Prostate gland (tissue), 2 donors: ENCODE measurements around the gene RPSA. TPM values are rescaled to one million over a fixed set of nuclear protein-coding genes. Genes with fewer than 3 reads are reported as not detected.
A peak's percentile ranks its signal among the peaks of the same experiment; 100 is the strongest.

Experiments used
- DNase-seq: peaks from one replicate; pipeline ENCODE4 v3.0.0-alpha.2; 2019; ENCODE audit warnings: low spot score
- H3K27ac ChIP-seq, 2 donors: fragments of 200-600 bp; sonication (generic); 2 replicates each; pipeline ENCODE4 v1.5.1; 2017 to 2019
- H3K27me3 ChIP-seq: fragments of 200-600 bp; sonication (generic); replicated peaks from 2 replicates; pipeline ENCODE4 v1.5.1; 2019; ENCODE audit not compliant: insufficient read depth
- H3K36me3 ChIP-seq, 2 donors: fragments of 200-600 bp; sonication (generic); 1 replicate in 1 of 2; 2 replicates in 1 of 2; pipeline versions ENCODE4 v1.5.1 to v1.8.1; 2017 to 2019
- H3K4me1 ChIP-seq: fragments of 200-600 bp; sonication (generic); replicated peaks from 2 replicates; pipeline ENCODE4 v1.5.1; 2019
- H3K4me3 ChIP-seq, 2 donors: fragments of 200-600 bp; sonication (generic); 2 replicates each; pipeline ENCODE4 v1.5.1; 2017 to 2019
- H3K9me3 ChIP-seq: fragments of 200-600 bp; sonication (generic); 2 replicates; pipeline ENCODE4 v1.5.1; 2017
- POLR2A ChIP-seq: fragments of 450-650 bp; IDR thresholded peaks from one replicate; pipeline ENCODE4 v1.6.1; 2016; ENCODE audit warnings: antibody characterized with exemption, mild to moderate bottlenecking
- POLR2AphosphoS5 ChIP-seq: sonication (generic); formaldehyde crosslinking; IDR thresholded peaks from one replicate; pipeline ENCODE4 v1.6.1; 2017; ENCODE audit warnings: antibody characterized with exemption
- WGBS: methylation state at CpG from one replicate; pipeline ENCODE4 v1.1.5; 2018; 5-methylcytosine and 5-hydroxymethylcytosine counted together
- intact Hi-C: fragments of 100-400 bp; cut with DNase I; formaldehyde crosslinking; loops from one replicate; pipeline ENCODE4 v1.14.2; 2022
- total RNA-seq, 2 donors: library from RNA; depleted of rRNA; stranded (reverse); fragments of >200 nt; gene quantifications; one replicate each; pipeline ENCODE4 v1.1.0, GENCODE V29; 2016
- TF ChIP-seq, protein P1 (sequence below), 4 experiments: fragments of 200-600 bp in 2 of 4; fragments of 450-650 bp in 2 of 4; sonication (generic) in 2 of 4; IDR thresholded peaks; 1 replicate in 3 of 4; 2 replicates in 1 of 4; pipeline ENCODE4 v1.5.1; 2016 to 2019; ENCODE audit warnings: antibody characterized with exemption in 4 of 4, mild to moderate bottlenecking in 2 of 4, moderate library complexity in 2 of 4

RPSA gene
- total RNA-seq, 2 donors from 2014 or later: 732 to 1,080 TPM

DNA sequence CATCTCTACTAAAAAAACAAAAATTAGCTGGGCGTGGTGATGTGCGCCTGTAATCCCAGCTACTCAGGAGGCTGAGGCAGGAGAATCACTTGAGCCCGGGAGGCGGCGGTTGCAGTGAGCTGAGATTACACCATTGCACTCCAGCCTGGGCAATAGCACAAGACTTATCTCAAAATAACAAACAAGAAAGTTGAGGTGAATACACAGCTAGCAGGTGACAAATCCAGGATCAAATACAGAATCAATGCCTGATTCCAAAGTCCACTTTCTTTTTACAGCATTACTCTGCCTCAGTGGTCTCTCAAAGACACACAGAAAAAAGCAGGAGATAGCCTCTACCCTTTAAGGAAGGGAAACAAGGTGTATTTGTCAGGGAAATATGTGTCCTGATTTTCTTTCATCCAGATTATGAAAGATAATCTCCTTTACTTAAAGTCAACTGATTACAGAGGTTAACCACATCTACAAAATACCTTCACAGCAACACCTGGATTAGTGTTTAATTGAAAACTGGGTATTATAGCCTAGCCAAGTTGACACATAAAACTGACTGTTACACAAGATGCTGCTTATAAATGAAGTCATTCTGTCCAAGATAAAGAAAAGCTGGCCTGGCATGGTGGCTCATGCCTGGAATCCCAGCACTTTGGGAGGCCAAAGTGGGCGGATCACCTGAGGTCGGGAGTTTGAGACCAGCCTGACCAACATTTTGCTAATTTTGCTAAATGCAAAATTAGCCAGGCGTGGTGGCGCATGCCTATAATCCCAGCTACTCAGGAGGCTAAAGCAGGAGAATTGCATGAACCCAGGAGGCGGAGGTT is 27.4 kb upstream of the RPSA start:
- intact Hi-C loops: no loop called here
- H3K27ac ChIP-seq: no peak overlapping the region

DNA sequence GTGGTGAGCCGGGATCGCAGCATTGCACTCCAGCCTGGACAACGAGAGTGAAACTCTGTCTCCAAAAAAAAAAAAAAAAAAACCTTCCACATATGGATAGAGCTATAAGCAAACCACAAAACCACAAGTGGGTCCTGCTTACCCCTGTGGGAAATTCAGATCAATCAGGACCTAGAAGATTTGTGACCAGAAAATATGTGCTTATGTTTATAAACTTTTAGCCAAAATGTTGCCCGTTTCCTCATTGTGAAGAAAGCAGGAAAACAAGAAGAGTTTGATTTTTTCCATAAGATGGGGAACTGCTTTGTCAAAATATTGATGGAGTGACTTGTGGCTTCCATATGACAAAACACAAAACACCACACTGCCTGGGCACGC is 26.8 kb upstream of the RPSA start:
- intact Hi-C loops: loop anchor here (10.0 kb wide), 3 partner anchors 195 to 1075 kb away; partner anchors contain the start of gene RPL14

More for the DNA sequence above, 27.4 kb upstream of the RPSA start:
- Histone ChIP-seq H3K36me3 (no peaks in the 10 kb centered on the region), H3K4me1 (no peaks in the 10 kb centered on the region), H3K4me3 (no peak overlapping the region), H3K27me3 (no peaks in the 10 kb centered on the region), H3K9me3 (no peaks in the 10 kb centered on the region)
- DNase-seq: no peak
- 95% methylated on average over 10 of the region's 10 CpGs for WGBS
- TF ChIP-seq, protein P1, sequence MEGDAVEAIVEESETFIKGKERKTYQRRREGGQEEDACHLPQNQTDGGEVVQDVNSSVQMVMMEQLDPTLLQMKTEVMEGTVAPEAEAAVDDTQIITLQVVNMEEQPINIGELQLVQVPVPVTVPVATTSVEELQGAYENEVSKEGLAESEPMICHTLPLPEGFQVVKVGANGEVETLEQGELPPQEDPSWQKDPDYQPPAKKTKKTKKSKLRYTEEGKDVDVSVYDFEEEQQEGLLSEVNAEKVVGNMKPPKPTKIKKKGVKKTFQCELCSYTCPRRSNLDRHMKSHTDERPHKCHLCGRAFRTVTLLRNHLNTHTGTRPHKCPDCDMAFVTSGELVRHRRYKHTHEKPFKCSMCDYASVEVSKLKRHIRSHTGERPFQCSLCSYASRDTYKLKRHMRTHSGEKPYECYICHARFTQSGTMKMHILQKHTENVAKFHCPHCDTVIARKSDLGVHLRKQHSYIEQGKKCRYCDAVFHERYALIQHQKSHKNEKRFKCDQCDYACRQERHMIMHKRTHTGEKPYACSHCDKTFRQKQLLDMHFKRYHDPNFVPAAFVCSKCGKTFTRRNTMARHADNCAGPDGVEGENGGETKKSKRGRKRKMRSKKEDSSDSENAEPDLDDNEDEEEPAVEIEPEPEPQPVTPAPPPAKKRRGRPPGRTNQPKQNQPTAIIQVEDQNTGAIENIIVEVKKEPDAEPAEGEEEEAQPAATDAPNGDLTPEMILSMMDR (IDR thresholded peaks at IDR 0.05): no peak
- TF ChIP-seq POLR2A: no peak

DNA sequence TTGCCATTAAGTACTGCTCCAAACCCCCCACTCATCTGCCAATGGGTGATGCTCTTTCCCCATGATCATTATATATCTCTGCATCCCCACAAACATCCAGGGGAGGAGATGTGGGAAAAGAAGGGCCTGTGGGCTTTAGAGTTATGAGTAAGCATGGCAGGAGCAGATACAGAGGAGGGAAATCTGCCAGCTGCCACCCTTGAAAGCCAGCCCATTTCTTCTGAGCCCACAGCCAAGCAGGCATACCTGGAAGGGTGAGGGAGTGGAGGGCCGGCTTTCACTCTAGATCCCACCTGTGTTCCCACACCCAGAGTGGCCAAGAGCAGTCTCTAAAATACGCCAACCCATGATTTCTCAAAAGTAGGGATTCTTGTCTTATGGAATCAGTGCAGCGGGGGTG is 25.1 kb upstream of the RPSA start:
- H3K36me3 ChIP-seq: no peaks in the 10 kb centered on the region
- no peaks in the 10 kb centered on the region for H3K9me3 ChIP-seq
- WGBS: 84% methylated on average over 3 of the region's 3 CpGs
- H3K4me3 ChIP-seq: no peak overlapping the region
- H3K27ac ChIP-seq: no peak overlapping the region
- TF ChIP-seq POLR2AphosphoS5 (no peak), POLR2A (no peak)
- TF ChIP-seq, protein P1 (IDR thresholded peaks at IDR 0.05): no peak
- no peak for DNase-seq
- H3K4me1 ChIP-seq: no peaks in the 10 kb centered on the region
- intact Hi-C loops: loop anchor here (10.0 kb wide), 3 partner anchors 197 to 1073 kb away; partner anchors contain the start of gene RPL14
- H3K27me3 ChIP-seq: no peaks in the 10 kb centered on the region

More for the DNA sequence above, 26.8 kb upstream of the RPSA start:
- Histone ChIP-seq H3K36me3 (no peaks in the 10 kb centered on the region), H3K27ac (no peak overlapping the region), H3K9me3 (no peaks in the 10 kb centered on the region), H3K4me3 (no peak overlapping the region), H3K4me1 (no peaks in the 10 kb centered on the region), H3K27me3 (no peaks in the 10 kb centered on the region)
- TF ChIP-seq, protein P1 (IDR thresholded peaks at IDR 0.05): no peak
- no peak for TF ChIP-seq POLR2AphosphoS5
- TF ChIP-seq POLR2A: no peak
- 93% methylated on average over 5 of the region's 5 CpGs for WGBS
- no peak for DNase-seq

DNA sequence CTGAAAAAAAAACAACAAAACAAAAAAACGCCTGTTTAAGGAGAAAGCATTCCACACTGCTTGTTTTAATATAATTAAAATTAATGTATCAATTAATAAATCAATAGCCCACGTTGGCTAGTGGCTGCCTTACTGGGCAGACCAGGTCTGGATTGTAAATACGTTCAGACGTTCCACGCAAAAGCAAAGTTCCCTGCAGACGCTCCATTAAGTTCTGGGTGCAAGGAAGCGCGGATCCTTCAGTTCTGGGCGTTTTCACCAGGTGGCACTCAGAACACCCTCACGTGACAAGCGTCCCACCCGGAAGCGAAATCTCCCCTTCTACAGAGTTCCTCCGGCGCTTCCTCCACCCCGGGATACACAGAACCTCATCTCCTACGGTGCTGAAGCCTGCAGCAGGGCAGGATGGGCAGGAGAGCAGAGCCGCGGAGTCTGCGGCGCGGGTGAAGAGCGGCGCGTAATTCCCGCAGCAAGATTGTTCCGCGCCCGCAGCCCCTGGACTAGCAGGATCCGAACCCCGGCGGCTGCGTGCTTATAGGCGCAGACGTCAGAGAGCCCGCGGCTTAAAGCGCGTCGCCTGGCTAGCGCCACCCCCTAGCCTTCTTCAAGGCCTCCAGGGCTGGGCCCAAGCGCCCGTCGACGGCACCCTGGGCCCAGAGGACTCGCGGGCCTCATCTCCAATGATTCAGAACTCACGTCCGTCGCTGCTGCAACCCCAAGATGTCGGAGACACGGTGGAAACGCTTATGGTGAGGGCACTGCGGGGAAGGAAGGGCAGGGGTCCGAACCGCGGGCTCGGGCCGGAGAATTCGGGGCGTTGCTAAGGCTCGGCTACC is 23.3 kb upstream of the RPSA start, which contains the start of gene SLC25A38:
TSS of gene SLC25A38 (plus strand) at position 326 of the 836 bp plus-strand sequence. CDS start at position 681, 355 bp downstream.
- Histone ChIP-seq H3K27ac (peak within 1 kb of the TSS; percentile 91 to 95), H3K4me1 (no peaks in the 10 kb centered on the region), H3K4me3 (peak within 1 kb of the TSS; percentile 58 to 69), H3K9me3 (no peaks in the 10 kb centered on the region), H3K36me3 (no peaks in the 10 kb centered on the region), H3K27me3 (no peaks in the 10 kb centered on the region)
- under 1% methylated on average over 51 of the region's 62 CpGs for WGBS
- intact Hi-C loops: loop anchor here (10.0 kb wide), 3 partner anchors 198 to 1072 kb away; partner anchors contain the start of gene RPL14
- peak; percentile 75 for DNase-seq
- TF ChIP-seq POLR2A: peak; percentile 49
- TF ChIP-seq, protein P1 (IDR thresholded peaks at IDR 0.05): peak in 2 of 4 experiments; percentile 37 to 51
- peak; percentile 69 for TF ChIP-seq POLR2AphosphoS5
